ENCODE results near the gene ERGIC1. TPM values are rescaled to one million over a fixed set of nuclear protein-coding genes. Genes with fewer than 3 reads are reported as not detected.
"Not testable (repeated sequence)": the region's sequence is repeated elsewhere in the genome, so short reads cannot be mapped to it uniquely, and the experiment has no call there.

ERGIC1 gene
- 100 to 1,000 TPM; 113 to 180 (median 143) TPM for total RNA-seq

GRCh38 chr5:172833686-172834414, at the start of gene ERGIC1:
TSS of gene ERGIC1 (plus strand) at chr5:172834251. CDS start at chr5:172834414, 163 bp downstream.
- Histone ChIP-seq H3K9me3 (no peaks in the 10 kb centered on the region), H3K4me1 (peaks cover 11 to 48% (median 26%) of the 10 kb centered on the region in 4 donors), H3K36me3 (no peaks in the 10 kb centered on the region), H3K27ac (peak within 1 kb of the TSS; percentile 82 to 93 (median 90)), H3K27me3 (no peaks in the 10 kb centered on the region), H3K4me3 (peak within 1 kb of the TSS; percentile 60 to 96 (median 88))
- TF ChIP-seq CTCF (IDR thresholded peaks at IDR 0.05), result no peak
- peak; percentile 61 to 80 for TF ChIP-seq POLR2A (IDR thresholded peaks at IDR 0.05)
- DNase-seq, result peak; percentile 82 to 94 (median 92)

- Histone ChIP-seq H3K27me3 (no peaks in the 10 kb centered on the region), H3K36me3 (no peaks in the 10 kb centered on the region), H3K4me1 (peaks cover 0 to 24% (median 9%) of the 10 kb centered on the region in 4 donors), H3K4me3 (no peak overlapping the region), H3K27ac (peak overlapping the region in 1 of 4 donors; percentile 29), H3K9me3 (no peaks in the 10 kb centered on the region)
- TF ChIP-seq POLR2A (IDR thresholded peaks at IDR 0.05) (no peak), CTCF (IDR thresholded peaks at IDR 0.05) (no peak)
- peak in 1 of 3 donors; percentile 64 for DNase-seq
These were observed 48.5 kb upstream of the ERGIC1 start for GRCh38 chr5:172785429-172786088.

GRCh38 chr5:172786736-172787462, 47.2 kb upstream of the ERGIC1 start:
- H3K9me3 ChIP-seq, result no peaks in the 10 kb centered on the region
- H3K27me3 ChIP-seq, result no peaks in the 10 kb centered on the region
- no peak overlapping the region for H3K4me3 ChIP-seq
- TF ChIP-seq CTCF (IDR thresholded peaks at IDR 0.05) (no peak), POLR2A (IDR thresholded peaks at IDR 0.05) (no peak)
- no peak overlapping the region for H3K27ac ChIP-seq
- DNase-seq, result peak in 1 of 3 donors; percentile 45
- H3K4me1 ChIP-seq, result peaks cover 0 to 23% (median 9%) of the 10 kb centered on the region in 4 donors
- H3K36me3 ChIP-seq, result no peaks in the 10 kb centered on the region

- H3K4me3 ChIP-seq, DNase-seq, H3K9me3 ChIP-seq, H3K27me3 ChIP-seq, H3K36me3 ChIP-seq: not testable (repeated sequence)
- Histone ChIP-seq H3K4me1 (peaks cover 0 to 23% (median 9%) of the 10 kb centered on the region in 4 donors), H3K27ac (peak overlapping the region in 1 of 4 donors; percentile 66)
These were observed 46.5 kb upstream of the ERGIC1 start for GRCh38 chr5:172787538-172787937.

GRCh38 chr5:172788771-172789686, 45.0 kb upstream of the ERGIC1 start:
- H3K27ac ChIP-seq, result peak overlapping the region; percentile 46 to 70 (median 66)
- no peaks in the 10 kb centered on the region for H3K9me3 ChIP-seq
- H3K27me3 ChIP-seq, result no peaks in the 10 kb centered on the region
- H3K36me3 ChIP-seq, result no peaks in the 10 kb centered on the region
- no peak overlapping the region for H3K4me3 ChIP-seq
- TF ChIP-seq CTCF (IDR thresholded peaks at IDR 0.05) (no peak), POLR2A (IDR thresholded peaks at IDR 0.05) (no peak)
- peaks cover 0 to 23% (median 9%) of the 10 kb centered on the region in 4 donors for H3K4me1 ChIP-seq
- DNase-seq, result peak in 1 of 3 donors; percentile 82
